K562 (cell line): ENCODE data around the gene NAGLU. TPM values are rescaled to one million over a fixed set of nuclear protein-coding genes. Genes with fewer than 3 reads are reported as not detected.
A peak's percentile ranks its signal among the peaks of the same experiment; 100 is the strongest.

Experiments
- CCNT2 ChIP-seq: IDR thresholded peaks from 2 replicates; pipeline ENCODE4 v1.6.1; 2011; ENCODE audit warnings: borderline replicate concordance, low read depth, mild to moderate bottlenecking, moderate library complexity, mixed read lengths, low read length; ENCODE audit not compliant: insufficient read length; ENCODE audit errors: extremely low read depth
- CTBP1 ChIP-seq: fragments of 450-650 bp; IDR thresholded peaks from 2 replicates; pipeline ENCODE4 v1.6.1; 2016; ENCODE audit warnings: borderline replicate concordance
- EP400 ChIP-seq: fragments of 450-650 bp; IDR thresholded peaks from 2 replicates; pipeline ENCODE4 v1.6.1; 2017; ENCODE audit warnings: antibody characterized with exemption, mild to moderate bottlenecking, moderate library complexity
- GATAD2B ChIP-seq: fragments of 450-650 bp; IDR thresholded peaks from 2 replicates; pipeline ENCODE4 v1.6.1; 2017; ENCODE audit warnings: mild to moderate bottlenecking, borderline replicate concordance
- NEUROD1 ChIP-seq: fragments of 150-350 bp; IDR thresholded peaks from 2 replicates; pipeline ENCODE4 v1.6.1; 2014; ENCODE audit warnings: borderline replicate concordance, low read length, low read depth; ENCODE audit not compliant: partially characterized antibody
- NUFIP1 ChIP-seq: fragments of 450-650 bp; IDR thresholded peaks from 2 replicates; pipeline ENCODE4 v1.6.1; 2018; ENCODE audit not compliant: partially characterized antibody
- POLR3G ChIP-seq: IDR thresholded peaks from 2 replicates; pipeline ENCODE4 v1.6.1; 2011; ENCODE audit not compliant: insufficient read length, insufficient replicate concordance; ENCODE audit errors: extremely low read depth
- RBM15 ChIP-seq: fragments of 200-400 bp; formaldehyde crosslinking; IDR thresholded peaks from 2 replicates; pipeline ENCODE4 v1.6.1; 2018; ENCODE audit warnings: mild to moderate bottlenecking, low read length, moderate library complexity; ENCODE audit not compliant: insufficient read depth
- RNF2 ChIP-seq: sonication (generic); IDR thresholded peaks from 2 replicates; pipeline ENCODE4 v1.6.1; 2016
- polyA plus RNA-seq, 8 experiments: library from polyadenylated mRNA; depleted of rRNA in 4 of 8; stranded (reverse) in 5 of 8; unstranded in 3 of 8; fragments of >200 nt; fragmentation: Nextera tagmentation in 2 of 8; fragmentation: Illumina TruSeq in 1 of 8; extraction: Ambion mirVana in 2 of 8; extraction: Trizol in 1 of 8; gene quantifications; 2 replicates each; pipeline versions ENCODE4 v1.2.1 to v1.2.3, GENCODE V29; 2011 to 2014; ENCODE audit warnings: inconsistent platforms in 1 of 8, missing spikeins in 1 of 8
- total RNA-seq, 7 experiments: library from RNA; depleted of rRNA in 6 of 7; stranded (reverse); fragments of >200 nt in 6 of 7; fragmentation: Illumina TruSeq in 2 of 7; extraction: Trizol in 2 of 7; gene quantifications; 2 replicates each; pipeline versions ENCODE4 v1.2.1 to v1.2.3, GENCODE V29; 2011 to 2021; ENCODE audit warnings: low replicate concordance in 1 of 7
- TF ChIP-seq, protein P1 (sequence below), 2 experiments: fragments of 250-450 bp in 1 of 2; fragments of 450-650 bp in 1 of 2; sonication (Bioruptor Pico) in 1 of 2; IDR thresholded peaks; 2 replicates each; pipeline versions ENCODE4 v1.6.1 to v1.8.0; 2016 to 2021; ENCODE audit warnings: mild to moderate bottlenecking in 2 of 2, moderate library complexity in 2 of 2, missing compliant biosample characterization in 1 of 2, missing genetic modification characterization in 1 of 2
- TF ChIP-seq, protein P2 (sequence below), 2 experiments: IDR thresholded peaks in 1 of 2; conservative IDR thresholded peaks in 1 of 2; 2 replicates each; pipeline ENCODE4 v1.6.1; 2016; ENCODE audit warnings: low read depth in 2 of 2, mild to moderate bottlenecking in 1 of 2, missing compliant biosample characterization in 1 of 2, missing genetic modification characterization in 1 of 2, moderate library complexity in 1 of 2
- TF ChIP-seq, protein P3 (sequence below), 3 experiments: fragments of 200-800 bp in 1 of 3; sonication (Bioruptor generic) in 1 of 3; sonication (generic) in 1 of 3; formaldehyde crosslinking in 1 of 3; IDR thresholded peaks; 2 replicates each; pipeline versions ENCODE4 v1.6.1 to v1.8.0; 2016 to 2022; ENCODE audit warnings: mild to moderate bottlenecking in 2 of 3, missing compliant biosample characterization in 2 of 3, missing genetic modification characterization in 2 of 3, missing genetic modification reagents in 1 of 3

The NAGLU gene
- total and polyA plus RNA-seq, 9 of the 15 experiments (the other 6 are each of a cell fraction or from before 2014, with no cell fraction given): 0.04 to 21.5 (median 8.5) TPM

DNA sequence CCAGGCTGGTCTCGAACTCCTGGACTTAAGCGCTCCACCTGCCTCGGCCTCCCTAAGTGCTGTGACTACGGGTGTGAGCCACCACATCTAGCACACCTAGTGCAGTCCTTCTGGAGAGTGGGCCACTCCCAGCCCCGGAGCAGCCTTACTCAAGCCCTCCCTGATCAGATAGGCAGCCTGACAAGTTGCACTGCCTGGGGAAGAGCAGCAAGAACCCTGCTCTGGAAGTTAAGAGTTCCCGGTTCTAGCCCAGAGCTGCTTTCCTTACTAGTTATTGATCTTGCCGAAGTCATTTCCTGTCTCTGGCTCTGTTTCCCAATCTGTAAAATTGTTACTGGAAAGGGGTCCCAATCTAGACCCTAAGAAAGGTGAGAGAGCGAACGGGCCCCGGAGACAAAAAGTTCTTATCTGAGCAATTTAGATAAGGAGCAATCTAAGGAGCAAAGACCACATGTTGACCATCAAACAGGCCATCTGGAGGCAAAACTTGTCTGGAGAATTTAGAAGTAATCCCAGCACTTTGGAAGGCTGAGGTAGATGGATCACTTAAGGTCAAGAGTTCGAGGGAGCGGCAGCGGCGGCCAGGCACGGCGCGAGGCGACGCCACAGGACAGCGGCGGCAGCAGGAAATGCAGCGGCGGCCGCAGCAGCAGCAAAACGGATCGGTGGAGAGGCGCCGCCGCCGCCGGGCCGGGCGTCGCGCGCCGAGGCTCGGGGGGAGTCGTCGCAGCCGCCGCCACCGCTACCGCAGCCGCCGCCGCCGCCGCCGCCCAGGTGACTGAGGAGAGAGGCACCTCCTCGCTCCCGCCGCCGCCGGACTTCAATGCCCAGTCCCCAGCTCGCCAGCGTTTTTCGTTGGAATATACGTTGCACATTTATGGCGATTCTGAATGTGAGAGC, 4.3 kb upstream of the NAGLU start (continued):
- TF ChIP-seq NEUROD1 (no peak), NUFIP1 (no peak), CTBP1 (peak; percentile 85), POLR3G (no peak), RBM15 (no peak), GATAD2B (peak; percentile 31), EP400 (0 out of 2 replicates have a peak, but pooled peaks have one; percentile 19), CCNT2 (peak; percentile 82), RNF2 (peak; percentile 41; the same call in 1 of the 2 replicates)
- TF ChIP-seq, protein P1, sequence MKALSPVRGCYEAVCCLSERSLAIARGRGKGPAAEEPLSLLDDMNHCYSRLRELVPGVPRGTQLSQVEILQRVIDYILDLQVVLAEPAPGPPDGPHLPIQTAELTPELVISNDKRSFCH (CRISPR knock-in tag; IDR thresholded peaks at IDR 0.05): no peak
- TF ChIP-seq, protein P1 (tag; IDR thresholded peaks at IDR 0.05): 0 out of 2 replicates have a peak, but pooled peaks have one; percentile 37
- TF ChIP-seq, protein P2, sequence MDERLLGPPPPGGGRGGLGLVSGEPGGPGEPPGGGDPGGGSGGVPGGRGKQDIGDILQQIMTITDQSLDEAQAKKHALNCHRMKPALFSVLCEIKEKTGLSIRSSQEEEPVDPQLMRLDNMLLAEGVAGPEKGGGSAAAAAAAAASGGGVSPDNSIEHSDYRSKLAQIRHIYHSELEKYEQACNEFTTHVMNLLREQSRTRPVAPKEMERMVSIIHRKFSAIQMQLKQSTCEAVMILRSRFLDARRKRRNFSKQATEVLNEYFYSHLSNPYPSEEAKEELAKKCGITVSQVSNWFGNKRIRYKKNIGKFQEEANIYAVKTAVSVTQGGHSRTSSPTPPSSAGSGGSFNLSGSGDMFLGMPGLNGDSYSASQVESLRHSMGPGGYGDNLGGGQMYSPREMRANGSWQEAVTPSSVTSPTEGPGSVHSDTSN (CRISPR knock-in tag; IDR thresholded peaks at IDR 0.05; ENCODE audit: low read depth): no peak
- TF ChIP-seq, protein P2 (tag; conservative IDR thresholded peaks at IDR 0.05; ENCODE audit: low read depth): peak; percentile 74
- TF ChIP-seq, protein P3, sequence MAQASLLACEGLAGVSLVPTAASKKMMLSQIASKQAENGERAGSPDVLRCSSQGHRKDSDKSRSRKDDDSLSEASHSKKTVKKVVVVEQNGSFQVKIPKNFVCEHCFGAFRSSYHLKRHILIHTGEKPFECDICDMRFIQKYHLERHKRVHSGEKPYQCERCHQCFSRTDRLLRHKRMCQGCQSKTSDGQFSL (CRISPR knock-in tag; IDR thresholded peaks at IDR 0.05): no peak
- TF ChIP-seq, protein P3 (tag; IDR thresholded peaks at IDR 0.05): no peak
- TF ChIP-seq, all 486 proteins: peak for 95
